H1 (cell line): ENCODE results near the gene GKN2.

Source experiments
- BACH1 ChIP-seq: IDR thresholded peaks from 2 replicates; pipeline ENCODE4 v1.6.1; 2012; ENCODE audit warnings: low read length, improper control_type of control experiment
- CHD1 ChIP-seq: IDR thresholded peaks from 2 replicates; pipeline ENCODE4 v1.6.1; 2012; ENCODE audit warnings: low read depth, low read length, improper control_type of control experiment
- CHD2 ChIP-seq: IDR thresholded peaks from 2 replicates; pipeline ENCODE4 v1.6.1; 2012; ENCODE audit warnings: low read length, improper control_type of control experiment
- CREB1 ChIP-seq: IDR thresholded peaks from 2 replicates; pipeline ENCODE4 v1.6.1; 2012; ENCODE audit warnings: inconsistent platforms
- CTCF ChIP-seq, 3 experiments: IDR thresholded peaks; 1 replicate in 2 of 3; 2 replicates in 1 of 3; pipeline versions ENCODE4 v1.5.1 to v1.6.1; 2011; ENCODE audit warnings: low read length in 3 of 3, mild to moderate bottlenecking in 3 of 3, inconsistent platforms in 2 of 3, low read depth in 1 of 3, moderate library complexity in 1 of 3; ENCODE audit not compliant: insufficient read depth in 1 of 3; ENCODE audit errors: control extremely low read depth in 1 of 3
- MAX ChIP-seq: IDR thresholded peaks from 2 replicates; pipeline ENCODE4 v1.6.1; 2012; ENCODE audit warnings: inconsistent platforms
- NRF1 ChIP-seq: IDR thresholded peaks from 2 replicates; pipeline ENCODE4 v1.6.1; 2011; ENCODE audit warnings: mild to moderate bottlenecking, low read depth, low read length, improper control_type of control experiment
- POLR2AphosphoS5 ChIP-seq: IDR thresholded peaks from 2 replicates; pipeline ENCODE4 v1.6.1; 2011; ENCODE audit warnings: low read depth, low read length
- SAP30 ChIP-seq: fragments of 300-600 bp; sonication (generic); IDR thresholded peaks from 2 replicates; pipeline ENCODE4 v1.7.1; 2012; ENCODE audit warnings: low read length, moderate library complexity, mild to moderate bottlenecking, inconsistent platforms; ENCODE audit not compliant: insufficient read depth, insufficient replicate concordance
- USF2 ChIP-seq: IDR thresholded peaks from 2 replicates; pipeline ENCODE4 v1.6.1; 2011; ENCODE audit warnings: low read length, improper control_type of control experiment

- TF ChIP-seq SAP30 (no peak), CTCF (IDR thresholded peaks at IDR 0.05; ENCODE audit: control extremely low read depth in 1 of 3, insufficient read depth in 1 of 3, low read depth in 1 of 3, low read length in 3 of 3) (no peak), NRF1 (no peak), MAX (no peak), CHD1 (no peak), CHD2 (no peak), POLR2AphosphoS5 (no peak), BACH1 (no peak), USF2 (no peak), CREB1 (no peak)
Observed at GRCh38 chr2:68906716-68907115, 46.0 kb downstream of the GKN2 start.
